GM12874 (cell line): Measurements from ENCODE around the gene OR5AP2.

Experiments used
- TF ChIP-seq, protein P1 (sequence below): IDR thresholded peaks from 2 replicates; pipeline ENCODE4 v1.5.1; 2011; ENCODE audit warnings: low read depth, mild to moderate bottlenecking, control low read depth, low read length, moderate library complexity; ENCODE audit not compliant: insufficient read depth

Gene OR5AP2

GRCh38 chr11:56642339-56642738 lies at the start of gene OR5AP2:
Gene OR5AP2 (minus strand): TSS chr11:56642439. CDS start chr11:56642439, 0 bp downstream.
- TF ChIP-seq, protein P1, sequence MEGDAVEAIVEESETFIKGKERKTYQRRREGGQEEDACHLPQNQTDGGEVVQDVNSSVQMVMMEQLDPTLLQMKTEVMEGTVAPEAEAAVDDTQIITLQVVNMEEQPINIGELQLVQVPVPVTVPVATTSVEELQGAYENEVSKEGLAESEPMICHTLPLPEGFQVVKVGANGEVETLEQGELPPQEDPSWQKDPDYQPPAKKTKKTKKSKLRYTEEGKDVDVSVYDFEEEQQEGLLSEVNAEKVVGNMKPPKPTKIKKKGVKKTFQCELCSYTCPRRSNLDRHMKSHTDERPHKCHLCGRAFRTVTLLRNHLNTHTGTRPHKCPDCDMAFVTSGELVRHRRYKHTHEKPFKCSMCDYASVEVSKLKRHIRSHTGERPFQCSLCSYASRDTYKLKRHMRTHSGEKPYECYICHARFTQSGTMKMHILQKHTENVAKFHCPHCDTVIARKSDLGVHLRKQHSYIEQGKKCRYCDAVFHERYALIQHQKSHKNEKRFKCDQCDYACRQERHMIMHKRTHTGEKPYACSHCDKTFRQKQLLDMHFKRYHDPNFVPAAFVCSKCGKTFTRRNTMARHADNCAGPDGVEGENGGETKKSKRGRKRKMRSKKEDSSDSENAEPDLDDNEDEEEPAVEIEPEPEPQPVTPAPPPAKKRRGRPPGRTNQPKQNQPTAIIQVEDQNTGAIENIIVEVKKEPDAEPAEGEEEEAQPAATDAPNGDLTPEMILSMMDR, result no peak

- TF ChIP-seq, protein P1, result no peak
Measured at GRCh38 chr11:56688554-56689100, 46.4 kb upstream of the OR5AP2 start.

DNA sequence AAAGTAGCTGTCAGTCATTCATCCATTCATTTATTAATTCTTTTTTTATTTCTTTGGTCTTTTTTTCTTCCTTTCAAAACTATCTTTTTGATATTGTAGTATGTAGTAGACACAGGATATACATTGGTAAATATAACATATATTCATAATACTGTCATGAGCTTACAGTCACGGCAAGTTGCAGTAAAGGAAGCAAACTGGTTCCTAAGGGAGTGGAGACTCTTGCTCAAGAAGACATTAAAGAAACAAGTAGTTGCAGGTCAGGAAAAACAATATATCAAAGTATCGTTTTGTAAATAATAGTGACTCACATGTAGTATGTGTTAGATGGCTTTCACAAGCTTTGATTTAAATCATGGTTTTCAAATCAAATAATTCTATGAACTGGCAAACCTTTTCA lies 28.7 kb upstream of the OR5AP2 start:
- TF ChIP-seq, protein P1, result no peak

GRCh38 chr11:56663386-56663785 lies 21.1 kb upstream of the OR5AP2 start, which contains the start of gene OR5AR1:
Gene OR5AR1 (plus strand): TSS chr11:56663686. CDS start chr11:56663686, 0 bp downstream.
- TF ChIP-seq, protein P1, result no peak

GRCh38 chr11:56659755-56660154 lies 17.5 kb upstream of the OR5AP2 start:
- TF ChIP-seq, protein P1, result no peak

GRCh38 chr11:56637500-56637899 lies 4.7 kb downstream of the OR5AP2 start:
- TF ChIP-seq, protein P1, result no peak

- TF ChIP-seq, protein P1, result no peak
Measured at GRCh38 chr11:56636861-56637260, 5.4 kb downstream of the OR5AP2 start.
